Ishikawa (cell line): ENCODE results near the gene TMEM175.

Experiments used
- EP300 ChIP-seq: IDR thresholded peaks from 2 replicates; pipeline ENCODE4 v1.6.1; 2012; ENCODE audit warnings: borderline replicate concordance
- NFIC ChIP-seq: IDR thresholded peaks from 2 replicates; pipeline ENCODE4 v1.6.1; 2012

- TF ChIP-seq EP300: no peak
- TF ChIP-seq NFIC: no peak
These were observed 25.7 kb upstream of the TMEM175 start for GRCh38 chr4:906339-907102.
